ENCODE results near the gene POLR2M.
A peak's percentile ranks its signal among the peaks of the same experiment; 100 is the strongest.

The POLR2M gene

DNA sequence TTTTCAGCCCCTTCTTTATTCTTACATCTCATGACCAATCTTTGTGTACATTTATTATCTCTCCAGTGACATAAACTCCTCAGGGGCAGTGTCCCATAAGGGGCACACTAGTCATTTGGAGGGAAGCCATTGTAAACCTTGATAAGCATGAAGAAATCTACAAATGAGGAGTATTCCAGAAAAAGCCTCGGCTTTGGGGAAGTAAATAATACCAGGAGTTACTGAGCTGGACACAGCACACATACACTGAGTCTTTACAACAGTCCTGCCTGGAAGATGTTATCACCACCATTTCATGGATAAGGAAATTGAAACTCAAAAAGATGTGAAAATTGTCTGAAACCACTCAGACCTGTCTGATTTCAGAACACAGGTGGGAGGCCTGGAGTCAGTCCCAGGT lies 15.4 kb upstream of the POLR2M start:
- Histone ChIP-seq H3K9me3 (ENCODE audit: control insufficient read depth, insufficient read depth, low read depth, low read length) (no peaks in the 10 kb centered on the region), H3K36me3 (ENCODE audit: control insufficient read depth in 2 of 2, insufficient read depth in 1 of 2, low read length in 2 of 2) (no peaks in the 10 kb centered on the region), H3K4me3 (ENCODE audit: low read depth, low read length) (no peak overlapping the region), H3K27ac (ENCODE audit: extremely low read depth, low read depth, low read length) (no peak overlapping the region; the same call in 1 of the 2 replicates), H3K4me1 (ENCODE audit: control insufficient read depth, insufficient read depth, low read length) (peaks cover 38% of the 10 kb centered on the region)
- TF ChIP-seq, protein P1, sequence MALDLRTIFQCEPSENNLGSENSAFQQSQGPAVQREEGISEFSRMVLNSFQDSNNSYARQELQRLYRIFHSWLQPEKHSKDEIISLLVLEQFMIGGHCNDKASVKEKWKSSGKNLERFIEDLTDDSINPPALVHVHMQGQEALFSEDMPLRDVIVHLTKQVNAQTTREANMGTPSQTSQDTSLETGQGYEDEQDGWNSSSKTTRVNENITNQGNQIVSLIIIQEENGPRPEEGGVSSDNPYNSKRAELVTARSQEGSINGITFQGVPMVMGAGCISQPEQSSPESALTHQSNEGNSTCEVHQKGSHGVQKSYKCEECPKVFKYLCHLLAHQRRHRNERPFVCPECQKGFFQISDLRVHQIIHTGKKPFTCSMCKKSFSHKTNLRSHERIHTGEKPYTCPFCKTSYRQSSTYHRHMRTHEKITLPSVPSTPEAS (tag by site-specific recombination; IDR thresholded peaks at IDR 0.05), result no peak
- TF ChIP-seq ZNF133 (tag by site-specific recombination; IDR thresholded peaks at IDR 0.05), result no peak
- TF ChIP-seq, protein P2, sequence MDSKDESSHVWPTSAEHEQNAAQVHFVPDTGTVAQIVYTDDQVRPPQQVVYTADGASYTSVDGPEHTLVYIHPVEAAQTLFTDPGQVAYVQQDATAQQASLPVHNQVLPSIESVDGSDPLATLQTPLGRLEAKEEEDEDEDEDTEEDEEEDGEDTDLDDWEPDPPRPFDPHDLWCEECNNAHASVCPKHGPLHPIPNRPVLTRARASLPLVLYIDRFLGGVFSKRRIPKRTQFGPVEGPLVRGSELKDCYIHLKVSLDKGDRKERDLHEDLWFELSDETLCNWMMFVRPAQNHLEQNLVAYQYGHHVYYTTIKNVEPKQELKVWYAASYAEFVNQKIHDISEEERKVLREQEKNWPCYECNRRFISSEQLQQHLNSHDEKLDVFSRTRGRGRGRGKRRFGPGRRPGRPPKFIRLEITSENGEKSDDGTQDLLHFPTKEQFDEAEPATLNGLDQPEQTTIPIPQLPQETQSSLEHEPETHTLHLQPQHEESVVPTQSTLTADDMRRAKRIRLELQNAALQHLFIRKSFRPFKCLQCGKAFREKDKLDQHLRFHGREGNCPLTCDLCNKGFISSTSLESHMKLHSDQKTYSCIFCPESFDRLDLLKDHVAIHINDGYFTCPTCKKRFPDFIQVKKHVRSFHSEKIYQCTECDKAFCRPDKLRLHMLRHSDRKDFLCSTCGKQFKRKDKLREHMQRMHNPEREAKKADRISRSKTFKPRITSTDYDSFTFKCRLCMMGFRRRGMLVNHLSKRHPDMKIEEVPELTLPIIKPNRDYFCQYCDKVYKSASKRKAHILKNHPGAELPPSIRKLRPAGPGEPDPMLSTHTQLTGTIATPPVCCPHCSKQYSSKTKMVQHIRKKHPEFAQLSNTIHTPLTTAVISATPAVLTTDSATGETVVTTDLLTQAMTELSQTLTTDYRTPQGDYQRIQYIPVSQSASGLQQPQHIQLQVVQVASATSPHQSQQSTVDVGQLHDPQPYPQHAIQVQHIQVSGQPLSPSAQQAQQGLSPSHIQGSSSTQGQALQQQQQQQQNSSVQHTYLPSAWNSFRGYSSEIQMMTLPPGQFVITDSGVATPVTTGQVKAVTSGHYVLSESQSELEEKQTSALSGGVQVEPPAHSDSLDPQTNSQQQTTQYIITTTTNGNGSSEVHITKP (tag by site-specific recombination; IDR thresholded peaks at IDR 0.05), result no peak
- no peak for TF ChIP-seq ZNF394 (tag by site-specific recombination; IDR thresholded peaks at IDR 0.05; ENCODE audit: borderline replicate concordance)
- TF ChIP-seq, protein P3, sequence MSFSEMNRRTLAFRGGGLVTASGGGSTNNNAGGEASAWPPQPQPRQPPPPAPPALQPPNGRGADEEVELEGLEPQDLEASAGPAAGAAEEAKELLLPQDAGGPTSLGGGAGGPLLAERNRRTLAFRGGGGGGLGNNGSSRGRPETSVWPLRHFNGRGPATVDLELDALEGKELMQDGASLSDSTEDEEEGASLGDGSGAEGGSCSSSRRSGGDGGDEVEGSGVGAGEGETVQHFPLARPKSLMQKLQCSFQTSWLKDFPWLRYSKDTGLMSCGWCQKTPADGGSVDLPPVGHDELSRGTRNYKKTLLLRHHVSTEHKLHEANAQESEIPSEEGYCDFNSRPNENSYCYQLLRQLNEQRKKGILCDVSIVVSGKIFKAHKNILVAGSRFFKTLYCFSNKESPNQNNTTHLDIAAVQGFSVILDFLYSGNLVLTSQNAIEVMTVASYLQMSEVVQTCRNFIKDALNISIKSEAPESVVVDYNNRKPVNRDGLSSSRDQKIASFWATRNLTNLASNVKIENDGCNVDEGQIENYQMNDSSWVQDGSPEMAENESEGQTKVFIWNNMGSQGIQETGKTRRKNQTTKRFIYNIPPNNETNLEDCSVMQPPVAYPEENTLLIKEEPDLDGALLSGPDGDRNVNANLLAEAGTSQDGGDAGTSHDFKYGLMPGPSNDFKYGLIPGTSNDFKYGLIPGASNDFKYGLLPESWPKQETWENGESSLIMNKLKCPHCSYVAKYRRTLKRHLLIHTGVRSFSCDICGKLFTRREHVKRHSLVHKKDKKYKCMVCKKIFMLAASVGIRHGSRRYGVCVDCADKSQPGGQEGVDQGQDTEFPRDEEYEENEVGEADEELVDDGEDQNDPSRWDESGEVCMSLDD (tag by site-specific recombination; IDR thresholded peaks at IDR 0.05), result no peak
- no peak for TF ChIP-seq ZNF211 (tag by site-specific recombination; IDR thresholded peaks at IDR 0.05; ENCODE audit: low read depth)
- no peak for TF ChIP-seq ZBTB20 (tag by site-specific recombination; IDR thresholded peaks at IDR 0.05)
- no peak for TF ChIP-seq ZNF37A (tag by site-specific recombination; IDR thresholded peaks at IDR 0.05)
- no peak for TF ChIP-seq ZNF350 (tag by site-specific recombination; IDR thresholded peaks at IDR 0.05)
- no peak for TF ChIP-seq MEIS1 (CRISPR knock-in tag; IDR thresholded peaks at IDR 0.05; ENCODE audit: borderline replicate concordance)
- TF ChIP-seq, protein P4, sequence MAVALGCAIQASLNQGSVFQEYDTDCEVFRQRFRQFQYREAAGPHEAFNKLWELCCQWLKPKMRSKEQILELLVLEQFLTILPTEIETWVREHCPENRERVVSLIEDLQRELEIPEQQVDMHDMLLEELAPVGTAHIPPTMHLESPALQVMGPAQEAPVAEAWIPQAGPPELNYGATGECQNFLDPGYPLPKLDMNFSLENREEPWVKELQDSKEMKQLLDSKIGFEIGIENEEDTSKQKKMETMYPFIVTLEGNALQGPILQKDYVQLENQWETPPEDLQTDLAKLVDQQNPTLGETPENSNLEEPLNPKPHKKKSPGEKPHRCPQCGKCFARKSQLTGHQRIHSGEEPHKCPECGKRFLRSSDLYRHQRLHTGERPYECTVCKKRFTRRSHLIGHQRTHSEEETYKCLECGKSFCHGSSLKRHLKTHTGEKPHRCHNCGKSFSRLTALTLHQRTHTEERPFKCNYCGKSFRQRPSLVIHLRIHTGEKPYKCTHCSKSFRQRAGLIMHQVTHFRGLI (tag by site-specific recombination; IDR thresholded peaks at IDR 0.05), result no peak
- CTCF ChIA-PET, result no interaction called here
- POLR2A ChIA-PET, result no interaction called here

DNA sequence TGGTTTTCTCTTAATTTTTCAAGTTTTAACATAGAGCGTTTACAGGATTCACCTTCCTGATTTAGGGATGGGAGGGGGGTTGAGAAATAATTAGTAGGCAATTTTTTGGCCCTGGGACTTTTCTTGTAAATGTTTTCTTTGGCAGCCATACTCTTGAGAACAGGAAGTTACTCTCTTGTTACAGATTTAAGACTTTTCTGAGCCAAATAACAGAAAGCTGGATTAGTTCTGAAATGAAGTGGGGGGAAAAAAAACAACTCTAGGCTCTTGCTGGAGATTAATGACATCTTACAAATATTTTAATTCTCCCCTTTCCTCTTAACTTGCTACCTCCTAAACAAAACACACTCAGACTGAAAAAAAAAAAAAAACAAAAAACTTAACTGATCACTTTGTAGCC lies 13.8 kb upstream of the POLR2M start:
- Histone ChIP-seq H3K36me3 (ENCODE audit: control insufficient read depth in 2 of 2, insufficient read depth in 1 of 2, low read length in 2 of 2) (no peaks in the 10 kb centered on the region), H3K9me3 (ENCODE audit: control insufficient read depth, insufficient read depth, low read depth, low read length) (no peaks in the 10 kb centered on the region), H3K27ac (ENCODE audit: extremely low read depth, low read depth, low read length) (0 out of 2 replicates have a peak overlapping the region, but pooled peaks have one; percentile 31), H3K4me1 (ENCODE audit: control insufficient read depth, insufficient read depth, low read length) (peaks cover 41% of the 10 kb centered on the region), H3K4me3 (ENCODE audit: low read depth, low read length) (no peak overlapping the region)
- TF ChIP-seq FEZF1 (tag by site-specific recombination; IDR thresholded peaks at IDR 0.05) (peak; percentile 31; the same call in 1 of the 2 replicates), GLIS1 (tag by site-specific recombination; IDR thresholded peaks at IDR 0.05) (peak; percentile 73), ZNF140 (tag by site-specific recombination; IDR thresholded peaks at IDR 0.05) (no peak), ZNF354C (tag by site-specific recombination; IDR thresholded peaks at IDR 0.05; ENCODE audit: borderline replicate concordance, low read depth) (no peak), OSR2 (tag by site-specific recombination; IDR thresholded peaks at IDR 0.05) (peak; percentile 29; the same call in 1 of the 2 replicates), ZNF677 (tag by site-specific recombination; IDR thresholded peaks at IDR 0.05) (no peak), ZBTB8A (tag by site-specific recombination; IDR thresholded peaks at IDR 0.05) (0 out of 2 replicates have a peak, but pooled peaks have one; percentile 21), ZNF623 (tag by site-specific recombination; IDR thresholded peaks at IDR 0.05) (no peak)
- TF ChIP-seq, protein P5, sequence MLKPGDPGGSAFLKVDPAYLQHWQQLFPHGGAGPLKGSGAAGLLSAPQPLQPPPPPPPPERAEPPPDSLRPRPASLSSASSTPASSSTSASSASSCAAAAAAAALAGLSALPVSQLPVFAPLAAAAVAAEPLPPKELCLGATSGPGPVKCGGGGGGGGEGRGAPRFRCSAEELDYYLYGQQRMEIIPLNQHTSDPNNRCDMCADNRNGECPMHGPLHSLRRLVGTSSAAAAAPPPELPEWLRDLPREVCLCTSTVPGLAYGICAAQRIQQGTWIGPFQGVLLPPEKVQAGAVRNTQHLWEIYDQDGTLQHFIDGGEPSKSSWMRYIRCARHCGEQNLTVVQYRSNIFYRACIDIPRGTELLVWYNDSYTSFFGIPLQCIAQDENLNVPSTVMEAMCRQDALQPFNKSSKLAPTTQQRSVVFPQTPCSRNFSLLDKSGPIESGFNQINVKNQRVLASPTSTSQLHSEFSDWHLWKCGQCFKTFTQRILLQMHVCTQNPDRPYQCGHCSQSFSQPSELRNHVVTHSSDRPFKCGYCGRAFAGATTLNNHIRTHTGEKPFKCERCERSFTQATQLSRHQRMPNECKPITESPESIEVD (tag by site-specific recombination; IDR thresholded peaks at IDR 0.05), result peak; percentile 71
- TF ChIP-seq, protein P2 (tag by site-specific recombination; IDR thresholded peaks at IDR 0.05), result peak; percentile 55
- CTCF ChIA-PET, result interaction anchor here (0.6 kb wide), 1 partner anchor 287 kb away, joined by 3 read pairs; no protein-coding TSS in a partner anchor
- POLR2A ChIA-PET, result no interaction called here

Measured in HEK293 (cell line).